HG03064 (cell line): ENCODE data around the gene STRN3.
"Not testable (repeated sequence)": the region's sequence is repeated elsewhere in the genome, so short reads cannot be mapped to it uniquely, and the experiment has no call there.

ENCODE experiments used
- ATAC-seq: cut with Tn5 transposase; IDR thresholded peaks from one replicate; pipeline ENCODE4 v1.9.1; 2021; ENCODE audit warnings: low read depth; ENCODE audit not compliant: unreplicated experiment

Gene STRN3

DNA sequence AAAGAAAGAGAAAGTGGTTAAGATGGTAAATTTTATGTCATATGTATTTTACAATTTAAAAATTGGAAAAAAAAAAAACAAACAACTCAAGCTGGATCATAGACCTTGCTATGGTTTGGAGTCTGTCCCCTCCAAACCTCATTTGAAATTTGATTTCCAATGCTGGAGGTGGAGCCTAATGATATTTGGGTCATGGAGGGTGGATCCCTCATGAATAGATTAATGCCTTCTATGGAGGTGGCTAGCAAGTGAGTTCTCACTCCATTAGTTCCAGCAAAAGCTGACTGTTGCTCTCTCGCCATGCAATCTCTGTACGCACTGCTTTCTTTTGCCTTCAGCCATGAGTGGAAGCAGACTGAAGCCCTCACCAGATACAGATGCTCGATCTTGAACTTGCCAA lies 22.9 kb downstream of the STRN3 start:
- no peak for ATAC-seq

DNA sequence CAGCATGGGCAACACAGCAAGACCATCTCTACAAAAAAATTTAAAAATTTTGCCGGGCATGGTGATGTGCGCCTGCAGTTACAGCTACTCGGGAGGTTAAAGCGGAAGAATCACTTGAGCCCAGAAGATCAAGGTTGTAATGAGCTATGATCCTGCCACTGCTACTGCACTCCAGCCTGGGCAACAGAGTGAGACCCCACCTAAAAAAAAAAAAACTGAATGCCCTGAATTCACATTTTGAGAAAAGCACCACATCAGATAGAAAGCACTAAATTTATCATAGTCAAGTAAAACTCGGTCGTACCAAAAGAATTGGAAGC lies 24.9 kb downstream of the STRN3 start:
- no peak for ATAC-seq

DNA sequence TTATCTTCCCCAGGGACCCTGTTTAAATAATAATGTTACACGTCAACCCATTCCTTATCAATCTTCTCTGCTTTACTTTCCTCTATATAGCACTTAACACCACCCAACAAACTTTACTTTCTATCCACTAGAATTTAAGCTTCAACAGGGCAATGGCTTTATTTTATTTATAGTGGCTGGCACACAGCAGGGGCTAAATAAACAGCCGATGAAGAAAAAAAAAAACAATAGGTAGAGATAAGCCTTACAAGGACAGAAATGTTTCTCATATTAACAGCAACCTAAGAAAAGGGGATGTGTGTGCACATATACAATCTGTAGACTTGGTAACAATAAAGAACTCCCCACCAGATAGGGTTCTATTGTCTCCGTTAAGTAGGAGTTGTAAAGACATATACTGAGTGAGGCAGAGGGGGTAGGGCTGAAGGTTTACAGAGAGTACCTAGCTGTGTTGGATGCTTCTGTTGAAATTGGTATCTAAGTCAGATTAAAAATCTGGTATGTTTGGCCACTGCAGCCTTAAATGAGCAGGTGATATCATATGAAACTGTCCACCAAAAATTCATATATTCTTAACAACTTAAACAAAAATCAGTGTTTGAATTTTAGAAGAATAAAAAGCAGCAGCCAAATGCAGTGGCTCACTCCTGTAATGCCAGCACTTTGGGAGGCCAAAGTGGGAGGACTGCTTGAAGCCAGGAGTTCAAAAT lies 25.4 kb downstream of the STRN3 start:
- no peak for ATAC-seq

DNA sequence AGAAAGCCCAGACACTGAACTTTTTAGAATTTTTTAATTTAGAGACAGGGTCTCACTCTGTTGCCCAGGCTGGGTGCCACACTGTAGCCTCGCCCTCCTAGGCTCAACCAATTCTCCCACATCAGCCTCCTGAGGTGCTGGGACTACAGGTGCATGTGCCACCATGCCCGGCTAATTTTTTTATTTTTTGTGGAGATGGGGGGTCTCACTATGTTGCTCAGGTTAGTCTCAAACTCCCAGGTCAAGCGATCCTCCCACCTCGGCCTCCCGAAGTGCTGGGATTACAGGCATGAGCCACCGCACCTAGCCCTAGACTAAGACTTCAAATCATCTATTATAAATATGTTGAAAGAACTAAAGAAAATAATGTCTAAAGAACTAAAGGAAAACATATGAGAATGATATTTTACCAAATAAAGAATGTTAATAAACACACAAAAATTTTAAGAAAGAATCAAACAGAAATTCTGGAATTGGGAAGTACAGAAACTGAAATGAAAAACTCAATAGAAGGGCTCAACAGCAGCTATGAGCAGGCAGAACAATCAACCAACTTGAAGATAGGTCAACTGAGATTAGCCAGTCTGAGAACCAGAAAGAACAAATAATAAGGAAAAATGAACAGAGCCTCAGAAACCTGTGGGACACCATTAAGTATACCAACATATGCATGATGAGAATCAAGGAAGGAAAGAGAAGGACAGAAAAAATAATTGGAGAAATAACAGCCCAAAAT lies 27.0 kb downstream of the STRN3 start:
- no peak for ATAC-seq

DNA sequence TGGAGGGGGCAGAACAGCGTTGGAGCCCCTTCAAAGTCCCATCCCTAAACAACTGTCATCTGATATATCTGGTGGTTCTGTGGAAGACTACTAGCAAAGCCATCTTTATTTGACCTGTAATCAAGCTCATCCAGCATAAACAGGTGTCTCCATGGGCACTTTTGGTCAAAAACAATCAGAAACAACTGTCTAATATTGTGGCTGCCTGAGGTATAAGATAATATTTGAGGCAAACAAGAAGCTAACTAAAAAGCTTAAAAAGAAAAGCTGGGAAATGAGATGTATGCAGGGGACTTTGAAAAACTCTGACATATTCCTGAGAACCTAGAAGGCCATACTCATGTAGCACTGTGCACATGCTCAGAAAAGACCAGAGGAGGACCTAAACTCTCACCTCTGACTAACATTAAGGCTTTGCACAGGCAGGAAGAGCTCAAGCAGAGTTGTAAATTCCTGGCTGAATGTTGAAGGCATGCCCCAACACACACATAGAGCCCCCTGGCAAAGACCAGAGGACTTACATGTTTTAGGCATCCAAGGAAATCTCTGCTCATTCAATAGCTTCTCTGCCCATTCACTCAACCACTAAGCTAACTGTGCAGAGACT lies 28.0 kb downstream of the STRN3 start:
- no peak for ATAC-seq

DNA sequence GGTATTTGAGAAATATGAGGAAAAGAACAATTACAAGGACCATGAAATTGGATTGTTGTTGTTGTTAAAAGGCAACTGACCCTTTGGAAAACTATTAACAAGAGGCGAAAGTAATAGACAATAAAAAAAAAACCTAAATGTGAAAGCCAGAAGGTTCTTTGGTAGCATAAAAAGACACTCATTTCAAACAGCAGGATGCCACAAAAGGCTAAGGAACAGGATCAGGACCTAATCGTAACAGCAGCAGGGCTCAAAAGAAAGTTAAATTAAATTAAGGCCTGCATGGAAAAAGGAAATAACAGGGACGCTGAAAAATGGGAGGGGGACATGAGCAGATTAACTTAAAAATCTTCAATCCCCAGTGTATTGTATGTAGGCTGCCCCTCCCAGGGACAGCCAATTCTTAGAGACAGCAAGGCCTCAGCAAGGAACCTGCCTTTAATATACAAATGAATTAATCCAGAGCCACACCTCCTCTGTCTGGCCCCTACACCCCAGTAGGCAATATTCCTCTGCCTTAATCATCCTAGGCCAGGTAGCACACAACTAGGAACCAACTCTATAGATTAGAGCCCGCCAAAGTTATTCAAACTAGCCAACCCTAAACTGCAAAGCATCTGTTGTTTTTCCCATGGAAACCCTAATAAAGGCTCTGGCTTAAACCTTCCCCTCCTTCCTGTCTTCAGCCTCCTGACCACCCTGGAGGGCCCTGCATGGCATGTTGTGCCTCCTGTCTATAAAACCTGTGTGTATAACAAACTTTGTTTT lies 29.1 kb downstream of the STRN3 start:
- ATAC-seq: no peak

DNA sequence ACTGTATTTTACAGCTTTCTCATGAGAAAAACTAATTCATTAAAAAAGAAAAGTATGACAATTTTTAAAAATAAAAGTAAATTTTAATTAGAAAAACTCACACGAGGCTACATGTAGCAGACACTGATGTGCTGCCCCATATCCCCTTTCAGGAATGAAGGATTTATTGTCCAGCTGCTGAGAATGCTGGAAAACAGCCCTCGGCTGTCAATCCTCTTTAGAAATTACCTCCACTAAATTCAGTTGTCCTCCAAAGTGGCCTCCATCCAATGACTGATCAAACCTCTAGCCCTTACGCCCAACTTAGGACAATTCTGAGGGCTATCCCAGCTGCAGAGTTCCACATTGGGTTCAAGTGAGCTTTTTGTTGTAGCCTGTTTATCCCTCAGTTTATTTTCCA lies 30.5 kb downstream of the STRN3 start:
- no peak for ATAC-seq

DNA sequence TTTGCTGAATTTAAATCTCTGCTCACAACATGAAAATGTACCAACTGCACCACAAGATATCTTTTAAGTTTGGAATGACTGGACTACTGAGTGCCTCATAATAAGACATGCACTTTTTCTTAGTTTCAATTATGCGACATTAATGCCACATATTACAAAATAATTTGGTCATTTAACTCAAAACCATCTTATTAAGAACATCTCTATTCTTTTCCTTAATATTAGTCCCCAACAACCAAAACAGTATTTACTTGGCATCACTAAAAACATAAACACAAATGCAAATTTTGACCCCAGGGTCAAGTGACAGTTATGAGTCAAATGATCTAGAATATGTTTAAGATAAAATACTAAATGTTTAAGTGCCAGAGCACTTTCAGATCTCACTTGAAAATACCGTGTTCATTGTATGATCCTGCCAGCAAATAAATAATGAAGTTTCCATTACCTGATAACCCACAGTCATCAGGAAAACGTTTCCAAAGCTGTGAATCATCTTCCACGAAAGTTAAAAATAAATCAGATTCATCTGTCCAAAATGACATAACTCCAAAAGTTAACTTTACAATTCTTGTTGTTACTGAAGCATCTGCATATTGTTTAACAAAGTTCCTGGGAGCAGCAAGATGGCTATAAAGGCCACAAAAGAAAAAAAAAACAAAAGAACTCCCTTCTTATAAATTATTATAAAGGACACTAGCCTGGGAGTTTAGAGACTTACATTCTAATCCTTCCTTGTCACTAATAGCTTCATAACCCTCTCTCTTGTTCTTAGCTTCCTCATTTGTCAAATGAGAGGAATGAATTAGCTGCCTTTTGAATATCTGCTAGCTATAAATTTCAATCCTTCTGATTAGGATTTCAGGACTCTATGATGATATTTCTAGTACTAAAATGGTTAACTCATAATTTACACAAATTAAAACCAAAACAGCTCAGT lies 31.2 kb downstream of the STRN3 start:
- peak; percentile 51 for ATAC-seq

DNA sequence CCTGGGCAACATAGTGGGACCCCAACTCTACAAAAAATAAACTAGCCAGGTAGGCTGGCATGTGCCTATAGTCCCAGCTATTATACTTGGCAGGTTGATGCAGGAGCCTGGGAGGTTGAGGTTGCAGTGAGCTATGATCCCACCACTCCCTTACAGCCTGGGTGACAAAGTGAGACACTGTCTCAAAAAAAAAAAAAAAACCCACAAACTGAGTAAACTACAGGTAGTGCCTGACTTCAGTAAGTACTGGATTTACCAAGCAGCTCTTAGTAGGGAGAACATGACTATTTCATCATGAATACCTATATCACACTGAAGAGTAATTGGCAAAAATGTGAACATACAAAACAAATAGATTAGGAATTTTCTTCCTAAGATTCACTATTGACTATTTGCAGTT lies 33.1 kb downstream of the STRN3 start:
- no peak for ATAC-seq

DNA sequence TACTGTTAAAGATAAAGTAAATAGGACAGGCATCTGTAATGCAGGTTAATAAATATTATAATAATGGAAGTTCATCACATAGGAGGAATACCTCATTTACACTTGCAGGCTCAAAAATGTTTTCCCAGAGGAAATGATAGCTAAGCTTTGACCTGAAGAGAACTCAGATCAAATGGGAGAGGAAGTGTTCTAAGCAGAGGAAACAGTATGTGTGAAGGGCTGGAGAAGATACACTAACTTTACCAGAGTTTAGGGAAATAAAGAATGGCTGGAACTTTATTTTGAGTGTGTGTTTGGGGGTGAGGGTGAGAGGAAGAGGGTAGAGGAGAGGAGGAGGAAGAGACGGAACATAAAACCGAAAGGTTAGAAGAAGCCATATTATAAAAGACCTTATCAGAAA lies 34.8 kb downstream of the STRN3 start:
- no peak for ATAC-seq

DNA sequence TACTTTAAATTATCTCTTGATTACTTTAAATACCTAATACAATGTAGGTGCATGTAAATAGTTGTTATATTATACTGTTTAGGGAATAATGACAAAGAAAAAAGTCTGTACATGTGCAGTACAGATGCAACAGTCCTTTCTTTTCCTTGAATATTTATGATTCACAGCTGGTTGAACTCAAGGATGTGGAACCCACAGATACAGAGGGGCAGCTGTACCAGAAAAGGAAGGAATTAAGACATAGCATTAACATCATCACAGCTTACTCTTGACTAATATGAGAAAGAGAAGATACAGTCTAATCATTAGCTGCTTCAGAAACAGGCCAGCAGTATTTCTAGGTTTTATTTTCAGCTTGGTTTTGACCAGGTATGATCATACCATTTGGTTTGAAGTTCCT lies 35.4 kb downstream of the STRN3 start:
- no peak for ATAC-seq

DNA sequence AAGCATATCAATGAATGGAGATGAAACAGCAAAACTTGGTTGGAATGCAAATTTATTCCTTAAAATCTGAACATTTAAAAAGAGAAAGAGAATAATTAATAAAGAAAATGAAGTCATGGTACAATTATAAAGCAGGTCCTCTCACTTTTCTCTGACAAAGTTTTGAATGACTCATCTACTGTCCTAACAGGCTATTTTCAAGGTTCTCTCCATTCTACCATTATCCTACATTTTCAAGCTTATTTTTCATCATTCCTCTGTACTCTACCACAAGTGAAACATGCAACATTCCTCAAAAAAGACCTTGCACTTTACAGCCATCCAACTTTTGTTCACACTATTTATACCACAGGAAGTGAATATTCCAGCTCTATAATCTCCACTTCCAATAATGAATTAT lies 37.7 kb downstream of the STRN3 start:
- no peak for ATAC-seq

DNA sequence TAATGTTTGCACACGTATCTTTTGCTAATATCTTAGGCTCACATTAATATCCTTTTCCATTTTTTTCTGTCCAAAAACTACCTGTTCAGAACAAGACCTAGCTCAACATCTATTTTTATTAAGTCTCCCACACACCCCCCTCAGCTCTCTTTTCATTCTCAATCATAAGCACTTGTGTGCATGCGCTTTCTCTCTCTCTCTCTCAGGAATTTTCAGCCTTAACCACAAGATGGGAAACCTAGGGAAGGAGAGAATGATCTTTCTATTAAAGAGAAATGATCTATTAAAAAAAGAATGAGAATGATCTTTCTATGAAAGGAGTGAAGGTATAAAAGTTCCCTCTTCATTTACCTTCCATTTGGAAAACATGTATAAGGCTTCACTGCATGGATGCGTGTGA lies 40.4 kb downstream of the STRN3 start:
- no peak for ATAC-seq

DNA sequence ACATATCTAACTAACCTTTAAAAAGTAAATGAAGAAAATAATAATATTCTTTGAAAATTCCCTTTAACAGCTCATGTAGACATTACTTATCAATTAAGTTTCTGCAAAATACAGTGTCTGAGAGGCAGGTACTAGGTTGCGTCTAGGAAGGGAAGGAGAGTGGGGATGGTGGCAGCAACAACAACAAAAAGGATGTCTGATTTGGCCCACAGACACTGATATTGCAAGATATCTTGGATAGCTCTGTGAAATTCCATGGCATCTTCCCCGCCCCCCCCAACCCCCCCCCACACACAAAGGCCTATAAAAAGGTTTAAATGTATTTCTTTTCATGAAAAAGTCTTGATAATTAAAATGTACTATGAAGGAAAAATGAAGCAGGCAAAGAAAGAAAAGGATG lies 42.3 kb downstream of the STRN3 start:
- no peak for ATAC-seq

DNA sequence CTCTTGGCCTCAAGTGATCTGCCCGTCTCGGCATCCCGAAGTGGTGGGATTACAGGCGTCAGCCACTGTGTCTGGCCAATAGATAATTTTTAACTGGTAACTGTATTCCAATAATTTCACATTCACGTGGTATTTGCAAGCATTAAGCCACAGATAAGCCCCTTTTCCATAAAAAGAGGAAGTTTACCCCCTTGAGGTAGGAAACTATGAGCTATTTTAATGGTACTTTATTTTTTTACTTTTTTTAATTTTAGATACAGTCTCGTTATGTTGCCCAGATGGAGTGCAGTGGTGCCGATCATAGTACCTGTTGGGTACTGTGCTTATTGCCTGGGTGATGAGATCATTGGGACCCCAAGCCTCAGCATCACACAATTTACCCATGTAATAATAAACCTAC lies 43.6 kb downstream of the STRN3 start:
- ATAC-seq: no peak

DNA sequence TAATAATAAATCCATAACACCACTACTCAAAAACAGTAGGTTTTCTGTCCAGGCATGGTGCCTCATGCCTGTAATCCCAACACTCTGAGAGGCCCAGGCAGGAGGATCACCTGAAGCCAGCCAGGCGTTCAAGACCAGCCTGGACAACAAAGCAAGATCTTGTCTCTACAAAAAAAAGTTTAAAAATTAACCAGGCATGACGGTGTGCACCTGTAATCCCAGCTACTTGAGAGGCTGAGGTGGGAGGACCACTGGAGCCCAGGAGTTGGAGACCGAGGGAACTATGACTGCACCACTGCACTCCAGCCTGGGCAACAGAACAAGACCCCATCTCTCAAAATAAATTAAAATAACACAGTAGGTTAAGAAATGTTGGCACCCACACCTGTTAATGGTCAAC lies 45.2 kb downstream of the STRN3 start:
- ATAC-seq: no peak

DNA sequence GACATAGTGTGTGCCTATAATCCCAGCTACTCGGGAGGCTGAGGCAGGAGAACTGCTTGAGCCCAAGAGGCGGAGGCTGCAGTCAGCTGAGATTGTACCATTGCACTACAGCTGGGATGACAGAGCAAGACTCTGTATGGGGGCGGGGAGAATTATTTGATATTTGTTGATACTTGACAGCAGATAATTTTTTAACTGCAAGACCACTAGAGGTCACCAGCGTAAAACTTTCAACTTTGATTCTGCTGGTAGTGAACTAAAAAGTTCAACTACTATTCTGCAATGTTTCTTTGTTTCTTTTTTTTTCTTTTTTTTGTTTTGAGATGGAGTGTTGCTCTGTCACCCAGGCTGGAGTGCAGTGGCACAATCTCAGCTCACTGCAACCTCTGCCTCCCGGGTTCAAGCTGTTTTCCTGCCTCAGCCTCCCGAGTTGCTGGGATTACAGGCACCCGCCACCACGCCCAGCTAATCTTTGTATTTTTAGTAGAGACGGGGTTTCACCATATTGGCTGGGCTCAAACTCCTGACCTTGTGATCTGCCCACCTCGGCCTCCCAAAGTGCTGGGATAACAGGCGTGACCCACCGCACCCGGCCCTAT lies 46.0 kb downstream of the STRN3 start:
- not testable (repeated sequence) for ATAC-seq

DNA sequence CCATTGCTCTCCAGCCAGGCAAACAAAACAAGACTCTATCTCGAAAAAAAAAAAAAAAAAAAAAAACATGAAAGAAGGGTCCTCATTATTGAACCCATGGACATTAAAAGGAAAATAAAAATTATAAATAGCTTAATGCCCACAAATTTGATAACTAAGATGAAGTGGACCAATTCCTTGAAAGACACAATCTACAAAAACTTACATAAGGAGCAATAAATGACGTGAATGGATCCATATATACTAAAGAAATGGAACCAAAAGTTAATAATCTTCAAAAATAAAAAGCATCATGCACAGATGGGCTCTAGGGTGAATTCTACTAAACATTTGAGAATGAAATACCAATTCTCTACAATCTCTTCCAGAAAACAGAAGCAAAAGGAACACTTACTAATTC lies 48.4 kb downstream of the STRN3 start:
- no peak for ATAC-seq

DNA sequence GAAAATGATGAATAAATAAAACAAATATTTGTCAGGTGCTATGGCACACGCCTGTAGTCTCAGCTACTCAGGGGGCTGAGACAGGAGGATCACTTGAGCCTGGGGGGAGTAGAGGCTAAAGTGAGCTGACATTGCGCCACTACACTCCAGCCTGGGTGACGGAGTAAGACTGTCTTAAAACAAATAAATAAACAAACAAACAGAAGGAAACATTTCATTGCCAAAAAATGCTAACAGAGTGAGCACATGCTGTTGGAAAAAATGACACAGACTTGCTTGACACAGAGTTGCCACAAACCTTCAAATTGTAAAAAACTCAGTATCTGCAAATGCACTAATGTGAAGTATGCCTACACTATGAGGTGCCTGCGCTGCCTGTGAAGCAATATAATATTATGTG lies 51.6 kb downstream of the STRN3 start:
- no peak for ATAC-seq
